HEK293 (cell line): Measurements from ENCODE around the gene BUD23.

Source experiments
- CTCF ChIP-seq: fragments of 450-650 bp; formaldehyde crosslinking; IDR thresholded peaks from 2 replicates; pipeline ENCODE4 v1.5.1; 2016; ENCODE audit warnings: missing biosample characterization, missing genetic modification characterization
- ZNF629 ChIP-seq: fragments of 450-650 bp; formaldehyde crosslinking; IDR thresholded peaks from 2 replicates; pipeline ENCODE4 v1.5.1; 2017; ENCODE audit warnings: missing biosample characterization, missing genetic modification characterization
- ZNF785 ChIP-seq: fragments of 450-650 bp; formaldehyde crosslinking; IDR thresholded peaks from 2 replicates; pipeline ENCODE4 v1.5.1; 2016; ENCODE audit warnings: missing biosample characterization, missing genetic modification characterization

GRCh38 chr7:73732397-73732796 is 49.0 kb downstream of the BUD23 start:
- TF ChIP-seq ZNF785 (tag by site-specific recombination) (no peak), CTCF (no peak), ZNF629 (tag by site-specific recombination) (no peak)
